Measurements from ENCODE around the gene PEX7.
"Not testable (repeated sequence)": the region's sequence is repeated elsewhere in the genome, so short reads cannot be mapped to it uniquely, and the experiment has no call there.

The PEX7 gene

GRCh38 chr6:136822376-136823127 is at the start of gene PEX7:
PEX7 (plus strand) TSS chr6:136822592; CDS start chr6:136822666, 74 bp downstream.
- DNase-seq: peak; percentile 87 to 93

DNA sequence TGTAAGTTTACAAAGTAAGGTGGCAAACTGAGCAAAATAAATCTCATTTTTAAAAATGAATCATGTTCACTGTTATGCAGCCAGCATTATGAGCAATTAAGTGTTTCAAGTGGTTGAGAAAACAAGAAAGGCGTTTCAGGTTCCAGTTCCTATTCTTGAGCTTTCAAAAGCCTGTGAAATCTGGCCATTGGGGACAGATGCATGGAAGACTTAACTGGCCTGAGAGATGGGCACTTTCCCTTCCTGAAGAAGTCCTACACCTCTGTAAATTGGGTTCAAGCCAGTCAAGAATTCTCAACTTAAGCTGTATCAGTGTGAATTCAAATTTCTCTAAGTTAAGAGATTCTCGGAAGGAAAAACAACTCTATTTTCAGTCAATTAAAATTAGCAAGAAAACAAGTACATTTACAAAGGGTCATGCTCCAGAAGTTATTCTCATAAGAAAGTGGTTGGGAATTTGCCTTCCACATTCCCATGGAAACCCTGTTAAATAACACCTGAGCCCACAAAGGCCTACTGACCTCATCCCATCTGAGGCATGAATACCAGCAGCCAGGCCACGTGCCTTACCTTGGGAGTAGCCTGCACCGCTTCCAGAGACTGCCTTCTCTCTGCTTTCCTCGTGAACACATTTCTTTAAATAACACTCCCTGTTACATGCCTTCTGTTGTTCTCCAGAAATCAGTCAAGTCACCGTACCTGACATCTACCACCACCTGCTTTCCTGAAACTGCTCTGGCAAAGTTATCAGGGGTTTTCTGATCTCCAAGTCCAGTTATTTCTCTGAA is 49.5 kb upstream of the PEX7 start:
- DNase-seq: no peak

DNA sequence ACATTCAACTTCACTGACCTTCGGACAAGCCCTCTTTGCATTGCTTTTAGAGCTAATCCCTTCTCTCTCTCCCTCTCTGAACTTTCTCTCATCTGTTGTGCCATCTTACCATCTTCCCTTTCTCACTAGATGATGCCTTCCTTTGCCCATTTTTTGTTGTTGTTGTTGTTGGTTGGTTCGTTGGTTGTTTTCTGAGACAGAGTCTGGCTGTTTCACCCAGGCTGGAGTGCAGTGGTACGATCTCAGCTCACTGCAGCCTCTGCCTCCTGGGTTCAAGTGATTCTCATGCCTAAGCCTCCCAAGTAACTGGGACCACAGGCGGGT is 49.0 kb upstream of the PEX7 start:
- no peak for DNase-seq

GRCh38 chr6:136774228-136775041 is 48.0 kb upstream of the PEX7 start:
- peak in 1 of 2 experiments; percentile 22 for DNase-seq

- no peak for DNase-seq
Observed at GRCh38 chr6:136775081-136775480, 47.3 kb upstream of the PEX7 start.

DNA sequence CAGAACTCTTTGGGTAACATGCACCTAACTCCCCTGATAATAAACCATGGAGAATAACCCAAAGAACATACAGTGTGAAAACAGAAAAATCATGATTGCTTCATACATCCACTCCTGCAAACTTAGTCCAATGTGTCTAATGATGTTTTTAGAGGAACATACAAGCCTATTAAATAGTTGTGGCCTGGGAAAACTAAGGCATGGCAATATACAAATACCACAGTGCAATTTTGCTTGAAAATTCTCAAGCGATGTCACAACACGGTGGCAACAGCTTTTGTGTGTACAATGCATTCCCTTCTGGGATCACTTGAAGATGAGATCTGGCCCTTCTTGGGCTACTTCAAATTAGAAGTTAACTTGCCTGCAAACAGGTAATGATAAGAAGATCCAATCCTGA is 46.8 kb upstream of the PEX7 start:
- DNase-seq: no peak

GRCh38 chr6:136777651-136778050 is 44.7 kb upstream of the PEX7 start:
- no peak for DNase-seq

GRCh38 chr6:136779682-136780081 is 42.7 kb upstream of the PEX7 start:
- DNase-seq: no peak

DNA sequence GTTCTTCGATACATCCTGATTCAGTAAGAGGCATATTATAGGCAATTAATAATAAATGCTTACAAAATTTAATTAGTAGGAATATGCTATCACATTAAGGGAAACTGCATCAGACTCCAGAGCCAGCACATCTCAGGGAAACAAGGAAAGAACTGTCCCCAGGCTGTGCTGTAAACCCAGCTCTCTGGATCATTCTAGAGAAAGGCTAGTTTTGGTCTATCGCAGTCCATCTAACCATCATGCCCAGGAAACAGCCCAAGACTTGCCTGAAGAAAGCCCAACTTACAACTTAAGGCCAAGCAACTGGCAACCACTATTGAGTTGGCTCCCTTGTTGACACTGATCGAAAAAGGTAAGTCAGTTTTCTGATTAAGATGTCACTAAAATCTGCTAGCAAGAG is 41.4 kb upstream of the PEX7 start:
- no peak for DNase-seq

DNA sequence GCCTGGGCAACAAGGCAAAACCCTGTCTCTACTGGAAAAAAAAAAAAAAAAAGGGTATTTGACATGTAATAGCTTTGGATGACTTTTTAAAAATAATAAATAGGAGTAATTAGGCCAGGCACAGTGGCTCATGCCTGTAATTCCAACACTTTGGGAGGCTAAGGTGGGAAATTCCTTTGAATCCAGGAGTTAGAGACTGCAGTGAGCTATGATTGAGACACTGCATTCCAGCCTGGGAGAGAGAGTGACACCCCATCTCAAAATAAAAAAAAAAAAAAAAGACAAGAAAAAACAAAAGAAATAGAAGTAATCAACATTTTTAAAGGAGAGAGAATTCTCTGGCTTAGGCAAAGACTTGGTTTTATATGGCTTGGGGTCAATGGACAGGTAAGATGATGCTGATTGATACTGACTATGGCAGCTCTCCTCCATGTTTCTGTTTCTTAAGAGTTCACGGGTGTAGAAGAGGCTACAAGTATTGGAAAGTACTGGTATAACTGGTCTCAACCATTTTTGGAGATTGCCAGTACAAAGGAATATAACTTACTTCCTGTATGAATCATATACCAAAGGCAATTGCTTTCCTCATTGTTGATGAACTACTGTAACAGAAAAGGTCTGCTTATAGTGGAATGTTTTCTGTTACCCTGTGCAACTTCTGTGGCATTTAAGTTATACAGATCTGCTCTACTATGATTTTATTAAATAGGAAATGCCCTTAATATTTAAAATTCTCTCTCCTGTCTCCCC is 40.2 kb upstream of the PEX7 start:
- no peak for DNase-seq

GRCh38 chr6:136783021-136783420 is 39.4 kb upstream of the PEX7 start:
- no peak for DNase-seq

GRCh38 chr6:136783495-136784270 is 38.7 kb upstream of the PEX7 start:
- no peak for DNase-seq

GRCh38 chr6:136784271-136784664 is 38.1 kb upstream of the PEX7 start:
- DNase-seq: no peak

- DNase-seq: no peak
Observed at GRCh38 chr6:136784910-136785746, 37.3 kb upstream of the PEX7 start.

DNA sequence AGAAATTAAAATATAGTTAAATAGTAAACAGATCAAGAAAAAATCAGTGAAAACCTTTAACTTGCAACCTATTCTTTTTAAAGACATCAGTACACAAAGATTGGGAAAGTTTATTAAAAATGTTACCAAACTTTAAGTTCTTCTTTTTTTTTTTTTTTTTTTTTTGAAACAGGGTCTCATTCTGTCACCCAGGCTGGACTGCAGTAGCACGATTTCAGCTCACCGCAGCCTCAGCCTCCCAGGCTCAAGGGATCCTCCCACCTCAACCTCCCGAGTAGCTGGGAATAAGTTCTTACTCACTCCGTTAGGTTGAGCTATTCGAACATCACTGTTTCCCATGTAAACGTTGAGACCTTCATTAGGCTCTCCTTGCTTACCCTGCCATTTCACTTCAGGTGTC is 35.7 kb upstream of the PEX7 start:
- no peak for DNase-seq

DNA sequence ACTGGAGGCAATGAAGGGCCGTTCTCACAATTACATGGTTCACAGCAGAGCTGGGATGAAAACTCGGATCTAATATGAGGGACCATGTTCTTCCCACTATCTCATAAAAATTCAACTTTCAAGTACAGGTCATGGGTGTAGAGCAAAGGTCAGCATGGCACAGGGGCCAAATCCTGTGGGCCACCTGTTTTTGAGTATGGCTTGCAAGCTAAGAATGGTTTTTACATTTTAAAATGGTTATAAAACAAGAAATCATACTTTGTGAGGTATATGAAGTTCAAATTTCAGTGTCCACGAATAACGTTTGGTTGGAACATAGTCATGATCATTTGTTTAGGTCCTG is 34.7 kb upstream of the PEX7 start:
- no peak for DNase-seq

GRCh38 chr6:136788069-136788902 is 34.1 kb upstream of the PEX7 start:
- no peak for DNase-seq

DNA sequence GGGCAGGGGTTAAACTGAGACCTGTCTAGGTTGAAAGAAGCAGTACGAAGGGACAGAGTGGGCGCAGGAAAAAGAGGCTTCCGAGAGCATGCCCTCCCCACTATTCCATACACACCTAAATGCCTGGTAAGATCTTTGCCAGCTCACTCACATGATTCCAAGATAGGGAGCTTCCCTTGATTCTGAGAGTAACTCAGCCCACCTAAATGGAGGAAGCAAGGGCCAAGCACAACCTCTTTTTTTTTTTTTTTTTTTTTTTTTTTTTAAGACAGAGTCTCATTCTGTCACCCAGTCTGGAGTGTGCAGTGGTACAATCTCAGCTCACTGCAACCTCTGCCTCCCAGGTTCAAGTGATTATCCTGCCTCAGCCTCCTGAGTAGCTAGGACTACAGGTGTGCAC is 33.0 kb upstream of the PEX7 start:
- not testable (repeated sequence) for DNase-seq

DNA sequence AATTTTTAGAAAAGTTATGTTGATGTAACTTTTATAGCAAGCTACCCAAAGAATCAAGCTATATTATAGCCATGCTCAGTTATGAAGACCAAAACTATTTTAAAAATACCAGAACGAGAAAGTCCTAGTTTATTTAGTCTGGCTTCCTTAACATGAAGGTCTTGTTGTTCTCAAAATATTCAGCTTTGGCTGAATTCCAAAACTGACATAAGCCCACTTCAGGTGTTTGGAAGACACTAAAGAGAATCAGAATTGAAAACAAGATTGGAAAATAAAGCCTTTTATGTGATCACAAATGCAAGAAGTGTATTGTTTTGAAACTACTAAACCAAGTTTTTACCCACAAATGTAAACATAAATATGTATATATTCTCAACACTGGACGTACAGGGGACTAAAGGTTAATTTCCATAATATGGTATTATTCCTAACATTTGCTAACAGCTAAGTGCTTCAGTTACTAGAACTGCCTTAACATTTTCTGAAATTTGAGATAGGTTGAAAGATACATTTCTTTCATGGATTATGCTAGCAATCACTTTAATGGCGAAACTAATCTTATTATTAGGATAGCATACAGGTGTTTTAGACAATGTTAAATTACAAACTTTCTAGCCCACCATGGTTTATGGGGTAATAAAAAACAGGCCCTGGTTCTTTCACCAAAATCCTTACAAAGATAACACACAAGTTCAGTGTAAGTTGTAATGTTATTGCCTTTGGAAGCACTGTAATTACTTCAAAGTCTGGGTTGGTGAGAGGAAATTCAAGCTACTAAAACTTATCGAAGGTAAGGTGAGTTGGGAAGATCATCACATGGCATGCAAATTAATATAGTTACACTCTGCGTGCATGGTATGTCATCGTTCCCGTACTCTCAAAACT is 31.7 kb upstream of the PEX7 start:
- no peak for DNase-seq
